T-helper 2 cell (primary cell): ENCODE results near the gene SSUH2.

Experiments
- DNase-seq, 5 experiments: peaks; one replicate each; pipeline versions ENCODE4 v3.0.0 to v3.0.0-alpha.2; 2012 to 2022

Gene SSUH2

GRCh38 chr3:8578282-8578681, 66.3 kb downstream of the SSUH2 start:
- no peak for DNase-seq

- no peak for DNase-seq
Observed at GRCh38 chr3:8576841-8577571, 67.6 kb downstream of the SSUH2 start.

GRCh38 chr3:8576436-8576835, 68.2 kb downstream of the SSUH2 start:
- no peak for DNase-seq

- no peak for DNase-seq
Observed at GRCh38 chr3:8575364-8576104, 69.1 kb downstream of the SSUH2 start.

- no peak for DNase-seq
Observed at GRCh38 chr3:8574670-8575322, 69.8 kb downstream of the SSUH2 start.

- DNase-seq: no peak
Observed at GRCh38 chr3:8574040-8574669, 70.4 kb downstream of the SSUH2 start.

- no peak for DNase-seq
Observed at GRCh38 chr3:8573342-8573926, 71.2 kb downstream of the SSUH2 start.

- DNase-seq: peak in 1 of 5 experiments; percentile 43
Observed at GRCh38 chr3:8571256-8571655, 73.3 kb downstream of the SSUH2 start.
